Epithelial cell of umbilical artery (primary cell): Measurements from ENCODE around the gene GFI1. TPM values are rescaled to one million over a fixed set of nuclear protein-coding genes. Genes with fewer than 3 reads are reported as not detected.

ENCODE experiments used
- total RNA-seq: library from RNA; depleted of rRNA; stranded (reverse); fragments of >200 nt; gene quantifications from 2 replicates; pipeline ENCODE4 v1.2.3, GENCODE V29; 2014

The GFI1 gene
- total RNA-seq: under 0.01 and 0.15 TPM in 2 replicates

DNA sequence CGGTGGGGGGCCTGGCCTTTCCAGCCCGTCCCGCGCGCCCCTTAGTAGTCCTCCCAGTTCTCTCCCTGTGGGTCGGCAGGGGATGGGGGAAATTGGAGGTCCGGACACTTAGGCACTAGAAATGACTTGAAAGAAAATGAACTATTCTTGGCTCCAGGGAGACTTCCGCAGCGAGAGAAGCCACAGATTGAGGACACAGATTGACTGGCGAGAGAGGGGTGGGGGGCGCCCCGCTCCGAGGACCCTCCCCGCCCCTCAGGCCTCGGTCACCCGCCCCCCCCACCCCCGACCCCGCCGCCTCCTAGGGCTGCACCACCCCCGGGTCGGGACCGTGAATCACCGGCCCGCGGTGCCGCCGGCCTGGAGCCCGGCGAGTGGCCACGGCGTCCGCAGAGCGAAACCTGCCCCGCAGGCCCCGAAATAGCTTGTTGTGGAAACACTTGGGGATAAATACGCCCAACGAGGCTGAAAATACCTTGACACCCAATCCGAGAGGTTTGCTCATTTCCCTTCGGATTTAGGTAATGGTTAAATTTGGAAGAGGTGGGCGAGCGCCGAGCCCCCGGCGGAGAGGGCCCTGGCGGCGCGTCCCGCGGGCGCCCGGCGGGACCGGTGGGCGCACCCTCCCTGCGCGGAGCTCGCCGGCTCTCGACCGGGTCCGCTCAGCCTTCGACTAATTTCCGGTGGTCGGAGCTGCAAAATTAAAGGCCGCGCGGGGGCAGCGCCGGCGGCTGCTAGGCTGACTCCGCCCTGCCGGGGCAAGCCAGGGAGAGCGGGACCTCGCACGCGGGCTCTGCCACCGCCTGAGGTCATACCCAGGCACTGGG is at the start of gene GFI1:
Gene GFI1, minus strand, starts transcription at position 675 of the 827 bp plus-strand sequence. CDS start 3,438 bp downstream, outside the sequence.

Other genes with a start within 250 kb of the GFI1 start
- gene GLMN, start 187.9 kb downstream of the GFI1 start, total RNA-seq: 10.4 and 12.9 TPM in 2 replicates
- 5.5 and 16.4 TPM in 2 replicates for gene RPAP2, start 187.9 kb downstream of the GFI1 start, total RNA-seq